Measurements from ENCODE around the gene RBM24.
"Not testable (repeated sequence)": the region's sequence is repeated elsewhere in the genome, so short reads cannot be mapped to it uniquely, and the experiment has no call there.

Gene RBM24

DNA sequence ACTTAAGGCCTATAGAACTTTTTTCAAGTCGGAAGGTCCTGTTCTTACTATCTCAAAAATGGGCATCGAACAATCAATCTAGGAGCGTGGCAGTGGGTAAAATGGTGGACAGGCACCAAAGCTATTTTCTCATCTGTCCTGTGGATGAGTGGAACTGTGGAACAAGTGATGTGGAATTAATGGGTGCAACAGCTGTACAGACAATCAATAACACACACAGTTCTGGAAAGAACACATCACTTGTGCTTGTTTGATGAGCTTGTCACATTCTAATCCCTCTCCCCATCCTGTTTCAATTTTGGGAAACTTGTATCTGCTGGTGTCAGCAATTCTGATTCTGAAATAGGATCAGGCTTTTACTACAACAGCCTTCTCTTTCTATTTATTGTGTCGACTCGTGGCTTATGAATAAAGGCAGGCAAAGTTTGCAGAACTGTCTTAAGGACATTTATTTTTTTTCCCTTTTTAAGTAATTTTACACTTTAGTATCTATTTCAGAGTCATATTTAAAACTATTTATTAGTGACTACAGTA is 11.5 kb downstream of the RBM24 start:
- DNase-seq: no peak

DNA sequence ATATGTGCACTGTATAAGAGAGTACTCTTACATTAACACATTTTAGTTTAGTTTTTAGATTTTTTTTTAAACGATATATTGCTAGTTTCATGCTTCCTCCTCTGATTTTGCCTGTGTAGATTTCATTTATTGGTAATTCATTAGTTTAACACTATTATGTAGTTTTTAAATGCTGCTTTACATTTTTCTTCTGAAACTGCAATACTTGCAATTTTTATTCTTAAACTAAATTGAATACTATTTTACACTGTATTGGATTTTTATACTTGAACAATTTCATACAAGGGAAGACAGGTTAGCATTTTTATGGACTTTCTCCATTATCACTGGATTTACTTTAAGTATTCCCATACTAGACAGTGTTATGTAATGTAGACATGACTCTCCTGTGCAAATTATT is 12.2 kb downstream of the RBM24 start:
- no peak for DNase-seq

DNA sequence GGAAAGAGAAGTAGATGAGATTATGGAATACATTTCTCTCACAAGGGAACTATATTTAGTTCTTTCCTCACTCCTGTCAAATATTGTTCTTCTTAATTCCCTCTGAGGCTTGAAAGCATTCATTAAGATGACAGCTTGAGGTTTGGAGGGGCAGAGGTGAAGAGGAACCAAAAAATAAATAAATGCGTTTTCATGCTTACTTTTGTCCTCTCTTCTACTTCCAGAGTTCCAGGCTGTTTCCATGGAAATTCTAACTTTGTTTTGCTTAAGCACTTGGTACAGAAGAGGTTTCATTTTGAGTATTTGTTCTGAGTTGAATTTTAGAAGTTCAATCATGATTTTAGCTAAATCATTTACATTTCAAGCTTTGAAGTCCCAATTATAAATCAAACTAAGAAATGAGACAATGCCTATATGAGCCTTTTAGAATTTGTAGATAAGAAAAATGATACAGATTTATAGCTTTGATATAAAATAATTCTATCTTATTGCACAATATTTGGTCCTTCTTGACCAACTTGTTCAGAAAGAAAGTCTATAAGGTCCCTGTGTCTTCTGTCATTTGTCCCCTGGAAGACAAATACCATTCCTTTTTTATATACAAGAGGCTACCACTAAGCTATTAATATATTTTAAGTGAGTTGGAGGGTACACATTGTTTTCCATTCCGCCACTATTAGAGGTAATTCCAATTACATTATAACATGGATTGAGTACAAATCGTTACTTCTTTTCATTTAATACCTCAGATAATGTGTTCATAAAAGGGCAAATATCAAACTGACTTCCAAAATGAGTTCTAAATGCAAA is 16.3 kb downstream of the RBM24 start:
- no peak for DNase-seq

DNA sequence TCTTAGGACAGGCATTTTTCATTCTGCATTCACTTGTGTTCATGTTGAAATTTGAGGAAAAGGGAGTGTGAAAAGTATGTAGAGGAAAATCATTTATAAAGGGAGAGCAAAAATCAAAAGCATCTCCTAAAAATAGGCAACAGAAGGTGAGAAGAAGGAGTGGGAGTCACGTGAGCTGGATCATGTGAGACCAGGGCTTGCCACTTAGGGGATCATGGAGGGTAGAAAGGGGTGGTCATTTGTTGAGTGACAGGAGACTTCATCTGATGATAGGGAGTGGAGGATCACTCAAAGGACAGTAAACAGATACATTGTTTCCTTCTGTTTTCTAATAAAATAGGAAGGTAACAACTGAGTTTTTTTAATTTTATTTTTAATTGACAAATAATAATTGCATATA is 17.1 kb downstream of the RBM24 start:
- DNase-seq: no peak

DNA sequence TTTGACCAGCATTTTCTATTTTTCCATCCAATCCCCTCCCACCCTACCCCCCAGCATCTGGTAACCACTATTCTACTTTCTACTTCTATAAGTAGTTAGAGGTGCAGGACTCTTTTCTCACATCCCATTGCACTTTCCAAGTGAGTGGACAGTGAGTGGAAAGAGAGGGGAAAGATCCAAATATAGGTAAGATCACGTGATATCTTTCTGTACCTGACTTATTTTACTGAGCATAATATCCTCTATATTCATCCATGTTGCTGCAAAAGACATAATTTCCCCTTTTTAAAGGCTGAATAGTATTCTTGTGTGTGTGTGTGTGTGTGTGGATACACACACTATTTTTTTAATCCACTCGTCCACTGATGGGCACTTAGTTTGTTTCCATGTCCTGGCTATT is 18.1 kb downstream of the RBM24 start:
- DNase-seq: no peak

DNA sequence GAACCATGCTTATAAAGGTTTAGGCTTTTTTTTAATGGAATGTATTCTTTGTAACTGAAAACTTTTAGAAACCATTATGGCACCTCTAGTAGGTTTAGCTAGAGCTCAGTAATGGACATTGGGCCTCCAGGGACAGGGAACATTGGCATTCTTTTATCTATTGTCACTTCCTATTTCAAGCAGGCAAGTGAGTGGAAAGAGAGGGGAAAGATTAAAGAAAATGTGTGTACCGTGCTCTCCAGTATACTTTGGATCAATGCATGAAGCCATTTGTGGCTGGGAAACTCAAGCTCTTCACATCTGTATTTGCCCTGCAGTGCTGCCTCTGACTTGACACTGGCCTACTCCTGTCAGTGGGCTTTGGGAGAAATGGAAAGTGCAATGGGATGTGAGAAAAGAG is 18.6 kb downstream of the RBM24 start:
- no peak for DNase-seq

DNA sequence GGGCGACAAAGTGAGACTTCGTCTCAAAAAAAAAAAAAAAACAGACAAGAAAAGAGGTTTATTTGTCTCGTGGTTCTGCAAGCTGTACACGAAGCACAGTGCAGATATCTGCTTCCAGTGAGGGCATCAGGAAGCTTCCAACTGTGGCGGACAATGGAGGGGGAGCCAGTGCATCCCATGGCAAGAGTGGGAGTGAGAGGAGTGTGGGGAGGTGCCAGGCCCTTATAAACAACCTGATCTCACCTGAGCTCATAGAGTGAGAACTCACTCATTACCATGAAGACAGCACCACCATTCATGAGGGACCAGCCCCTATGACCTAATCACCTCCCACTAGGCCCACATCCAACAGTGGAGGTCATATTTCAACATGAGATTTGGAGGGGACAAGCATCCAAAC is 19.5 kb downstream of the RBM24 start:
- no peak for DNase-seq

DNA sequence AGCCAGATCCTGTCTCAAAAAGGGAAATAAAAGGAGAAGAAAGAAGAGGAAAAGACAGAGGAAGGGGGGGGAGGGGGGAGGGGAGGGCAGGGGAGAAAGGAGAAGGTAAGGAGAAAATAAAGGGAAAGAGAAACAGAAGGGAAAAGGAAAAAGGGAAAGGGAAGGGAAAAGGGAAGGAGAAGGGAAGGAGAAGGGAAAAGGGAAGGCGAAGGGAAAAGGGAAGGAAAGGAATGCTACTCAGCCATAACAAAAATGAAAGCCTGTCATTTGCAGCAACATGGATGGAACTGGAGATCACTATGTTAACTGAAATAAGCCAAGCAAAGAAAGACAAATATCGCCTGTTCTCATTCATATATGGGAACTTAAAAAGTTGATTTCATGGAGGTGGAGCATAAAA is 22.3 kb downstream of the RBM24 start:
- no peak for DNase-seq

DNA sequence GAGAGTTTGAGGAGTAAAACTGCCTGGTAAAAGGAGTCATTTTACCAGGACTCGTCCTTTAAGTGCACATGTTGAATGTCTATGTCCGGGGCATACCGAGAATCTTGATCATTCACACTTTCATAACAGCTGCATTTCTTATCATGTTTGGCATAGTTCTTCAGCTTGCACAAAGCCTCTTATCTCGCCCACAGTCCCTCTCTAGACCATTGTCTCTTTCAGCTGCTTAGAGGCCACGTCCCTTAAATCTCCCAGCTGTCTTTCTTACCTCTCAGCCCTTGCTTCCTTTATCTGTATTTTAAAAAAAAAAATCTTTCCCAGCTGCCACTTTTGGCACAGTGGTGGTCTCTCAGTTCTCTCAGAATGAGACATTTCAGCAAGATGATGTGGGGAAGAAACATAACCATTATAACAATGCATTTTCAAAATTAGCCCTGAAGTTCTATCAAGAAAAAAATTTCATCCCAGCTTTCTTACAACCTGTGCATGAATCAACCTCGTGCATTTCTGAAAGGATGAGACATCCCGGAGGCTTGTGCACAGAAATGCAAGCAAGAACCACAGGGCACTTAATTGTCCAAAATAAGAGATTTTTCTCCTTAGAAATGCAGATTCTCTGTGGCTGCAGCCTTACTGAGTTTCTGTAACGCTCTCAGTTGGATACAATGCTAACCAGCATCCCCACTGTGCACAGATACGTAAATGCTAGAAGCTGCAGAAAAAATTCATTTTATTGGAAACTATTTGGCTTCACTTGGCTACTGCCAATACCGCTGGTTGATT is 24.2 kb downstream of the RBM24 start:
- no peak for DNase-seq

DNA sequence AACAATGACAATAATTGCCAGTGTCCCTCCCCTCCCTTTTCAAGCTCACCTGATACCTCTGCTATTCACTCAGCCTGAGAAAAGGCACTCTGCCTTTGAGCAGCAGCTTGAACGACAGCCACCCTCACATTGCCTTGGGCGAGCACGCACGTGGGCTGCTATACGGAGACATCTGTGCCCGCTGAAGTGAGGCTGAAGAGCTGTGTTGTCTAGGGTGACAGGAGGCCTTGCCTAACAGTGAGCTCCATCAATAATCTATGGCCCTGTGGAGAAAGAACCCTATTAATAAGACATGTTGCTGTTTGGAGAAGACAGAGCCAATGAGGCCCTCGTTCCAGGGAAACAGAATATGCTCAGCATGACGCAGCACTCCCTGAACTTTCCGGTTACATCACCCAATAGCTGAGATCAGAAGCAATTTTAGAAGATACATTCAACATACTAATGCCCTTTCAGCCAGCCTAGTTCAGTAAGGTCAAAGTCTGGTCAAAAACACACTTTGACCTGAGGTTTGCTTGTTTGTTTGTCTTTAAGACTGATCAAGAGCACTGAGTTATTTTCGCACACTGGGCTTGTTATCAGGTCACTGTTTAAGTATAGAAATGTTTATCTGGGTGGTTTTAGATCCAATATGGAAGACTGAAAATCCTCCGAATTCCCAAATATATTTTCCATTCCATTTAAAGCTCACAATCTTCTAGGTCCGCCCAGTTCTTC is 30.6 kb downstream of the RBM24 start:
- DNase-seq: no peak

DNA sequence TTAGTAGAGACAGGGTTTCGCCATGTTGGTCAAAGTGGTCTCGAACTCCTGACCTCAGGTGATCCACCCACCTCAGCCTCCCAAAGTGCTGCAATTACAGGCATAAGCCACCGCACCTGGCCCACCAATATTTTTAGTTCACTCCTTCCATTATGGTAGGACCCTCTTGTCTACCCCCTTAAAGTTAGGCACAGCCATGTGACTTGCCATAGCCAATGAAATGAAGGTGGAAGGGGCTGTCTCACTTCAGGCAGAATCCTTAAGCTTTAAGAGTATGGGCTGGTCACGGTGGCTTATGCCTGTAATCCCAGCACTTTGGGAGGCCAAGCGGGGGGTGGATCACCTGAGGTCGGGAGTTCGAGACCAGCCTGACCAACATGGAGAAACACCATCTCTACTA is 32.1 kb downstream of the RBM24 start:
- DNase-seq: not testable (repeated sequence)

DNA sequence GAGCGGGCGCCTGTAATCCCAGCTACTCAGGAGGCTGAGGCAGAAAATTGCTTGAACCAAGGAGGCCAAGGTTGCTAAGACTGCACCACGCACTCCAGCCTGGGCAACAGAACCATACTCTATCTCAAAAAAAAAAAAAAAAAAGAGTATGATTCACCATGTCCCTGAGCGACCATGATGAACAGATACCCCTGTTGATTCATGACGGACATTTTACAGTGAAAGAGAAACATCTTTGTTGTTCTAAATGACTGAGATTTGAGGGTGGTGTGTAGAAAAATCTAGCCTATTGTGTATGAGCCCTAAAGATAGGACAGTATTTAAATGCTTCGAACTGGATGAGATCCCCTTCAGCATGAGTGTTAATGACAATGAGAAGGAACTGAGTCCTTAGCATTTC is 32.8 kb downstream of the RBM24 start:
- DNase-seq: no peak

DNA sequence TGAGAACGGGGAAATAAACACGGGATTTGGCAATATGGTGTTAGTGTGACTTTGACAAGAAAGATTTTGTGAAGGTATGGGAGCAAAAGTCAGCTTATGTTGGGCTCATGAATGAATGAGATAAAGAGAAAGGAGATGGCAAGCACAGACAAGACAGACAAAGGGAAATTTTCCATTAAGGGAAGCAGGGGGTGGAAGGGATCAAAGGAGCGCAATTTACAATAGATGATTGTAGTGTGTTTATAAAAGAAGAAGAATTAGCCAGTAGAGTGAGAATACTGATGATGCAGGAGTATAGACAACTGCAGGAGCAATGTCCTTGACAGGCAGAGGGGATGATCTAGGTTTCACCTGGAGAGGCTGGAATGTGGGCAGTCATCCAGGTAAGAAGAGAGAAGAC is 34.1 kb downstream of the RBM24 start:
- DNase-seq: no peak

DNA sequence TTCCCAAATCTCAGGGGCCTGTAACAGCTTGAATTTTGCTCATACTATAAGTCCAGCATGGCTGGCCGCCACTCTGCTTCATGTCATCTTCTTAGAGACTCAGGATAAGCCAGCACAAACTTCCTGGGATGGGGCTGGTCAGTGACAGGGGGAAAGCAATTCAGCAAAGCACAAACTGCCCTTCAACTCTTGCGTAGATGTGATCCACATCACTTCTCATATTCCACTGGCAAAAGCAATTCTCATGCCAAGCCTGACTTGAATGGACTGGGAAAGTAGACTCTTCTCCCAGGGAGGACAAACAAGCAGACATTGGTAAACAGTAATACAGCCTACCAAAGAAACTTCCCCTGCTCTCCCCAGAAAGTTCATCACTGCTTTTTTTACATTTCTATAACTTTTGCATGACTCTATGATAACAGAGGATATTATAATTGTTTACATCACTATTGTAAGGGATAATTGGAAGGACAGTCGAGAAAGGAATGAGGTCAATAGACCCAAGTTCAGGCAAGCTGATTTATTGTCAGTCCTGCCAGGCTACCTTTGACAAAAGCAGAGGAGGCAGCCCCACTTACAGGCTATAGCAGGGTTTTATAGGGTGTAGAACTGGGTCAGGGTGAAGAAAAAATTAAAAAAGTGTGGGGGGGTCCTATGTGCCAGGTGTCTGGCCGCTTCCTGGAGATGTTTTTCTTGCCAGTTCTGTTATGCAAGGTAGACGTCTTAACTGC is 37.4 kb downstream of the RBM24 start:
- DNase-seq: no peak

DNA sequence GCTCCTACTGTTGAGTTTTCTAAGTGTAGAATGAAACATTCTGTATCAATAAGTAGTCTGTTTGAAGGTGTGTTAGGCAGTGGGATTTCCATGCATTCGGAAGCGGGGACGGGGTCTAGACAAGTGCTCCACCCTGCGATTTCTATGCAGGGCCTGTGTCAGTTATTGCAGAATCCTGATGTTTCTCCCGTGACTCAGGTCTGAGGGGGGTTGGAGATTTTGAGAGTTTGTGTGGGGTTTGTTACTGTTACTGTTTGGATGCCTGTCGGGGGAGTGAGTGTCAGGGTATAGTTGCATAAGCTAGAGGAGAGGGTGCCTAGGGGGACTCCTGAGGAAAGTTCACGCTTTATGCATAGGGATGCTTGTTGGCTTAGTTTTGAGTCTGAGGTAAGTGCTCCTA is 39.1 kb downstream of the RBM24 start:
- DNase-seq: not testable (repeated sequence)

DNA sequence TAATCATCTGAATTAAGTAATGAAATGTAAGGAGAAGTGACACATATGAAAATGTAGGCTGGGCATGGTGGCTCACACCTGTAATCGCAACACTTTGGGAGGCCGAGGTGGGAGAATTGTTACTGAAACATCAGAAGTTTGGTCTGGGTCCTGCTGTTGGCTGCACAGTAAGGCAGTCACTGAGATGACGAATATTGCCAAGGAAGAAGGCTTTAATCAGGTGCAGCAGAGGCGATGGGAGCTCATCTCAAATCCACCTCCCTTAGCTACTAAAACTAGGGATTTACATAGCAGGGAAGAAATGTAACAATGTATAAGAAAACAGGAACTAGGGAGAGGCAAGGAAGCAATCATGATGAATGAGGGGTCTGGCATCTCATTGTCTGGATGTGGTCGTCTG is 50.1 kb downstream of the RBM24 start:
- no peak for DNase-seq

DNA sequence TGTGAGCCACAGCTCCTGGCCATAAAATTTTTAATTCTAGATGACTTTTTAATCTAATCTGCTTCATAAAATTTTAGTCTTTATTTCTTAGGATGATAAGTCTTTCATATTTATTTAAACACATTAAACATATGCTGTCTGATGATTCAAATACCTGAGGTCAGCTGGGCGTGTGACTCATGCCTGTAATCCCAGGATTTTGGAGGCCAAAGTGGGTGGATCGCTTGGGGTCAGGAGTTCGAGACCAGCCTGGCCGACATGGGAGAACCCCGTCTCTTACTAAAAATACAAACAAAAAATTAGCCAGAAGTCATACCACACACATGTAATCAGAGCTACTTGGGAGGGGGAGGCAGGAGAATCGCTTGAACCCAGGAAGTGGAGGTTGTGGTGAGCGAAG is 53.1 kb downstream of the RBM24 start:
- no peak for DNase-seq

DNA sequence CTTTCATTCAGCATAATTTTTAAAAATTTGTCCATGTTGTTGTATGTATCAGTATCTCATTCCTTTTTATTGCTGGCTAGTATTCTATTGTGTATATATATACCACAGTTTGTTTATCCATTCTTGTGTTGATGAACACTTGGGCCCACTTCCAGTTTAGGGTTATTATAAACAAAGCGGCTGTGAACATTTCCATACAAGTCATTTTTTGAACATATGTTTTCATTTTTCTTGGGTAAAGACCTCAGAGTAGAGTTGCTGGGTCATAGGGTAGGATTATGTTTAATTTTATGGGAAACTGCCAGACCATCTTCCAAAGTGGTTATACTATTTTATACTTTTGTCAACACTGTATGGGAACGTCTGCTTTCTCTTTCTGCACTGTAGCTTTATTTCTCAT is 55.3 kb downstream of the RBM24 start:
- DNase-seq: no peak

DNA sequence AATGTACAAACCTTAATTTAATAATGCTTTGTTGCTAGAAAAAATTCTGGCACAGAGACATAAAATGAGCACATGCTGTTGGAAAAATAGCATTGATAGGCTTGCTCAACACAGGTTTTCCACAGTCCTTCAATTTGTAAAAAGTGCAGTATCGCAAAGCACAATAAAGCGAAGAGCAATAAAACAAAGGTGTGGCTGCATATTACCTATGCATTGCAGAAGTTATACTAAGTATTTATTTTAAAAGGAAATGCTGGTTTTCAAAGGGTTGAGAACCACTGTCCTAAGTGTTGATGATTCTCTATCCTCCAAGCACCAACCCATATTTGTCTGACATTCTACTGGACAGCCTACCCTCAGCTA is 58.1 kb downstream of the RBM24 start:
- DNase-seq: no peak

DNA sequence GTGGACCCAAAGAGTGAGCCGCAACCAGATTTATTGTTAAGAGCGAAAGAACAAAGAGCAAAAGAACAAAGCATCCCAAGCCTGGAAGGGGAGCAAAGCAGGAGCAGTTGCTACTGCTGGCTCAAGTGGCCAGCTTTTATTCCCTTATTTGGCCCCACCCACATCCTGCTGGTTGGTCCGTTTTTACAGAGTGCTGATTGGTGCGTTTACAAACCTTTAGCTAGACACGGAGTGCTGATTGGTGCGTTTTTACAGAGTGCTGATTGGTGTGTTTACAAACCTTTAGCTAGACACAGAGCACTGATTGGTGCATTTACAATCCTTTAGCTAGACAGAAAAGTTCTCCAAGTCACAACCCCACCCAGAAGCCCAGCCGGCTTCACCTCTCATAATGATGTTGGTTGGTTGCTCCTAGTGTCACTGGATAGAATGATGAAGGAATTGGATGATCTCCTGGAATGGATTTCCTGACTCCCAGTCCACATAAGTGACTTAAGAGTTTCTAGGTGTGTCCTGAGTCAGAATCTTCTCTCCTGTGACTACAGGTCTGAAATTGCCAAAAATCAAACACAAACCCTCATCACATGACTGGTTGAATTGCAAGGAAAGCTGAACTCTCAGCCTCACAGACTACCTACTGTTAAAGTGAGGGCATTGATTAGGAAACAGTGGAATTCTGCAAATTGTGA is 60.1 kb downstream of the RBM24 start:
- DNase-seq: no peak

DNA sequence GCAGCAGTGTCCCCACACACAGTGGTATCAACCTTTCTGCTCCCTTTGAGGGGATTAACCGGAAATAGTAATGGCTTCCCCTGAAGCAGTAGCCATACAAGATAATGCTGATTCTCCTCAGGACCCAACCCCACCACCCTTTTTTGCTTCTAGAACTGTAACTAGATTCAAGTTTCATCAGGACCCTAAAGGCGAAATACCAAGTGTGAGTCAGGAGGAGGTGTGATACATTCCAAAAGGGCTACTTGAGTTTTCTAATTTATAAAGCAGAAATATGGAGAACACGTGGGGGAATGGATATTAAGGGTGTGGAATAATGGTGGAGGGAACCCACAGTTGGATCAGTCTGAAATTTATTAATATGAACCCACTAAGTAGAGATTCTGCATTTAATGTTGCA is 60.7 kb downstream of the RBM24 start:
- DNase-seq: no peak

DNA sequence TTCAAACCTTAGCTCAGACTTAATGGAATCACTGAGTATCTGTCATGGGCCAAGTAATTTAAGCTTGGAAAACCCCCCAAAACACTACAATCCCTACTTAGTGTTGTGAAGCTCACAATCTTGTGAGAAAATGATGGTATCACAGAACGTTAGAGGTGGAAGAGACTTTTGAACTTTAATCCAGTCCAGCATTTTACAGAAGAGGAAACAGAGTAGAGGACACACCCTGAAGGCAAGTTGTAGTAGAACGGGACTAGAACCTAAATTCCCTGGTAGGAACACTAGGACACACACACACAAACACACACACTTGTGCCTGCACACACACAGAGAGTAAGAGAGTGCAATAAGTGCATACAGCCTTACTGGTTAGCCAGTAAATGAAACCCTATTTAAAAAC is 62.1 kb downstream of the RBM24 start:
- no peak for DNase-seq

Measured in hippocampal formation (tissue), 2 donors.